ENCODE results near the gene ARCN1.

The ARCN1 gene

GRCh38 chr11:118572061-118572980 lies at the start of gene ARCN1:
ARCN1 (plus strand) TSS chr11:118572409; CDS start chr11:118572548, 139 bp downstream.
- POLR2A ChIA-PET, result interaction anchor here (0.8 to 1.5 kb wide), 6 partner anchors 21 to 298 kb away, joined by 3 to 9 read pairs (median 4); no protein-coding TSS in a partner anchor
- TF ChIP-seq BHLHE40 (IDR thresholded peaks at IDR 0.05; ENCODE audit: borderline replicate concordance) (no peak), ZNF384 (IDR thresholded peaks at IDR 0.05) (peak; percentile 84), FOXA1 (IDR thresholded peaks at IDR 0.05) (no peak), PKNOX1 (IDR thresholded peaks at IDR 0.05) (no peak), SUZ12 (IDR thresholded peaks at IDR 0.05) (no peak), HDGF (IDR thresholded peaks at IDR 0.05; ENCODE audit: borderline replicate concordance) (no peak), L3MBTL2 (conservative IDR thresholded peaks at IDR 0.05) (no peak; the same call in 1 of the 2 replicates)
- CTCF ChIA-PET, result interaction anchor here (0.7 to 1.0 kb wide), 3 partner anchors 20 to 1019 kb away, joined by 3 to 7 read pairs (median 5); no protein-coding TSS in a partner anchor
- peak; percentile 80 for DNase-seq (ENCODE audit: extremely low spot score)

GRCh38 chr11:118522571-118523072 lies 49.6 kb upstream of the ARCN1 start:
- CTCF ChIA-PET, result no interaction called here
- DNase-seq (ENCODE audit: extremely low spot score), result peak; percentile 54
- no peak for TF ChIP-seq PKNOX1 (IDR thresholded peaks at IDR 0.05)
- TF ChIP-seq FOXA1 (IDR thresholded peaks at IDR 0.05), result no peak
- TF ChIP-seq BHLHE40 (IDR thresholded peaks at IDR 0.05; ENCODE audit: borderline replicate concordance), result no peak
- TF ChIP-seq FOXM1 (IDR thresholded peaks at IDR 0.05; ENCODE audit: borderline replicate concordance), result no peak
- no peak for TF ChIP-seq LEF1 (IDR thresholded peaks at IDR 0.05; ENCODE audit: borderline replicate concordance)
- TF ChIP-seq ARNT (IDR thresholded peaks at IDR 0.05), result no peak
- TF ChIP-seq SP1 (IDR thresholded peaks at IDR 0.05), result no peak
- no peak for TF ChIP-seq ZNF384 (IDR thresholded peaks at IDR 0.05)
- TF ChIP-seq ELF4 (IDR thresholded peaks at IDR 0.05), result no peak
- no peak for TF ChIP-seq CTBP1 (IDR thresholded peaks at IDR 0.05; ENCODE audit: borderline replicate concordance)
- no peak for TF ChIP-seq NFRKB (IDR thresholded peaks at IDR 0.05)
- TF ChIP-seq TARDBP (IDR thresholded peaks at IDR 0.05), result no peak
- POLR2A ChIA-PET, result interaction anchor here (1.0 kb wide), 1 partner anchor 16 kb away, joined by 3 read pairs; no protein-coding TSS in a partner anchor

GRCh38 chr11:118524356-118524755 lies 47.9 kb upstream of the ARCN1 start:
- TF ChIP-seq BHLHE40 (IDR thresholded peaks at IDR 0.05; ENCODE audit: borderline replicate concordance), result no peak
- no peak for TF ChIP-seq SP1 (IDR thresholded peaks at IDR 0.05)
- no peak for TF ChIP-seq LEF1 (IDR thresholded peaks at IDR 0.05; ENCODE audit: borderline replicate concordance)
- TF ChIP-seq ZNF384 (IDR thresholded peaks at IDR 0.05), result no peak
- TF ChIP-seq SUZ12 (IDR thresholded peaks at IDR 0.05), result no peak
- ChIA-PET POLR2A (no interaction called here), CTCF (interaction anchor here (0.7 to 0.9 kb wide), 2 partner anchors 20 to 43 kb away, joined by 3 read pairs; no protein-coding TSS in a partner anchor)
- DNase-seq (ENCODE audit: extremely low spot score), result no peak

- DNase-seq (ENCODE audit: extremely low spot score), result no peak
- ChIA-PET POLR2A (no interaction called here), CTCF (interaction anchor here (0.6 to 0.7 kb wide), 2 partner anchors 42 to 44 kb away, joined by 3 read pairs; no protein-coding TSS in a partner anchor)
- no peak for TF ChIP-seq NFRKB (IDR thresholded peaks at IDR 0.05)
- no peak for TF ChIP-seq SUZ12 (IDR thresholded peaks at IDR 0.05)
- no peak for TF ChIP-seq BHLHE40 (IDR thresholded peaks at IDR 0.05; ENCODE audit: borderline replicate concordance)
- TF ChIP-seq FOXK2 (IDR thresholded peaks at IDR 0.05), result no peak
- no peak for TF ChIP-seq L3MBTL2 (conservative IDR thresholded peaks at IDR 0.05)
- no peak for TF ChIP-seq LEF1 (IDR thresholded peaks at IDR 0.05; ENCODE audit: borderline replicate concordance)
- TF ChIP-seq CTBP1 (IDR thresholded peaks at IDR 0.05; ENCODE audit: borderline replicate concordance), result no peak
- no peak for TF ChIP-seq FOXA1 (IDR thresholded peaks at IDR 0.05)
- no peak for TF ChIP-seq SP1 (IDR thresholded peaks at IDR 0.05)
- no peak for TF ChIP-seq ARNT (IDR thresholded peaks at IDR 0.05)
- TF ChIP-seq PKNOX1 (IDR thresholded peaks at IDR 0.05), result no peak
- TF ChIP-seq HDGF (IDR thresholded peaks at IDR 0.05; ENCODE audit: borderline replicate concordance), result no peak
- no peak for TF ChIP-seq TARDBP (IDR thresholded peaks at IDR 0.05)
- TF ChIP-seq ELF4 (IDR thresholded peaks at IDR 0.05), result no peak
- no peak for TF ChIP-seq FOXM1 (IDR thresholded peaks at IDR 0.05; ENCODE audit: borderline replicate concordance)
- TF ChIP-seq ZNF384 (IDR thresholded peaks at IDR 0.05), result no peak
These were observed 47.3 kb upstream of the ARCN1 start for GRCh38 chr11:118524757-118525470.

- no peak for DNase-seq (ENCODE audit: extremely low spot score)
- CTCF ChIA-PET, result interaction anchor here (0.8 kb wide), 1 partner anchor 22 kb away, joined by 3 read pairs; no protein-coding TSS in a partner anchor
- POLR2A ChIA-PET, result no interaction called here
- no peak for TF ChIP-seq CTBP1 (IDR thresholded peaks at IDR 0.05; ENCODE audit: borderline replicate concordance)
- TF ChIP-seq FOXA1 (IDR thresholded peaks at IDR 0.05), result no peak
- no peak for TF ChIP-seq HDGF (IDR thresholded peaks at IDR 0.05; ENCODE audit: borderline replicate concordance)
- TF ChIP-seq LEF1 (IDR thresholded peaks at IDR 0.05; ENCODE audit: borderline replicate concordance), result no peak
- no peak for TF ChIP-seq TARDBP (IDR thresholded peaks at IDR 0.05)
- no peak for TF ChIP-seq FOXM1 (IDR thresholded peaks at IDR 0.05; ENCODE audit: borderline replicate concordance)
- TF ChIP-seq FOXK2 (IDR thresholded peaks at IDR 0.05), result no peak
- no peak for TF ChIP-seq SUZ12 (IDR thresholded peaks at IDR 0.05)
- TF ChIP-seq ELF4 (IDR thresholded peaks at IDR 0.05), result no peak
- no peak for TF ChIP-seq L3MBTL2 (conservative IDR thresholded peaks at IDR 0.05)
- TF ChIP-seq NFRKB (IDR thresholded peaks at IDR 0.05), result no peak
- TF ChIP-seq PKNOX1 (IDR thresholded peaks at IDR 0.05), result no peak
- no peak for TF ChIP-seq BHLHE40 (IDR thresholded peaks at IDR 0.05; ENCODE audit: borderline replicate concordance)
These were observed 45.5 kb upstream of the ARCN1 start for GRCh38 chr11:118526688-118527087.
